Stimulated activated CD8-positive, alpha-beta memory T cell treated with anti-CD3 and anti-CD28 coated beads, Interleukin-15, amount 100 ng/mL, for 1 hour (primary cell): ENCODE measurements around the gene SLC23A1.
A peak's percentile ranks its signal among the peaks of the same experiment; 100 is the strongest.

Source experiments
- DNase-seq: peaks from one replicate; pipeline ENCODE4 v3.0.0-alpha.2; 2020; ENCODE audit warnings: low read depth

Gene SLC23A1

GRCh38 chr5:139407517-139407916 lies 24.4 kb upstream of the SLC23A1 start:
- no peak for DNase-seq

GRCh38 chr5:139406963-139407362 lies 23.9 kb upstream of the SLC23A1 start:
- no peak for DNase-seq

- no peak for DNase-seq
These were observed 21.4 kb upstream of the SLC23A1 start for GRCh38 chr5:139404484-139404840.

GRCh38 chr5:139403787-139404483 lies 20.8 kb upstream of the SLC23A1 start, which contains the start of gene SPATA24:
TSS of gene SPATA24 (minus strand) at chr5:139404089. CDS start at chr5:139404060, 29 bp downstream.
- peak; percentile 96 for DNase-seq

- DNase-seq: no peak
These were observed 20.3 kb upstream of the SLC23A1 start for GRCh38 chr5:139403418-139403786.

- DNase-seq: no peak
These were observed 19.6 kb upstream of the SLC23A1 start for GRCh38 chr5:139402561-139403158.

GRCh38 chr5:139401546-139401945 lies 18.4 kb upstream of the SLC23A1 start:
- DNase-seq: no peak

GRCh38 chr5:139399501-139400121 lies 16.5 kb upstream of the SLC23A1 start:
- DNase-seq: no peak

- DNase-seq: no peak
These were observed 14.8 kb upstream of the SLC23A1 start for GRCh38 chr5:139397921-139398320.

- DNase-seq: no peak
These were observed 13.6 kb upstream of the SLC23A1 start for GRCh38 chr5:139396691-139397090.

- DNase-seq: no peak
These were observed 12.9 kb upstream of the SLC23A1 start for GRCh38 chr5:139395844-139396640.

- DNase-seq: no peak
These were observed 11.8 kb upstream of the SLC23A1 start, which contains the start of gene PROB1 for GRCh38 chr5:139394654-139395566. TSS of gene PROB1 (minus strand) at chr5:139395104. CDS start at chr5:139395081, 23 bp downstream.

GRCh38 chr5:139394123-139394653 lies 11.1 kb upstream of the SLC23A1 start:
- DNase-seq: no peak

GRCh38 chr5:139393497-139394122 lies 10.5 kb upstream of the SLC23A1 start:
- DNase-seq: no peak

- DNase-seq: peak; percentile 57
These were observed 9.8 kb upstream of the SLC23A1 start for GRCh38 chr5:139392678-139393496.

- DNase-seq: no peak
These were observed 9.2 kb upstream of the SLC23A1 start for GRCh38 chr5:139392324-139392677.

GRCh38 chr5:139391570-139392323 lies 8.7 kb upstream of the SLC23A1 start:
- no peak for DNase-seq

- no peak for DNase-seq
These were observed 7.8 kb upstream of the SLC23A1 start for GRCh38 chr5:139390639-139391569.
